Lower leg skin (tissue), 4 donors: ENCODE results near the gene TXLNB. TPM values are rescaled to one million over a fixed set of nuclear protein-coding genes. Genes with fewer than 3 reads are reported as not detected.
A peak's percentile ranks its signal among the peaks of the same experiment; 100 is the strongest.
"Not testable (repeated sequence)": the region's sequence is repeated elsewhere in the genome, so short reads cannot be mapped to it uniquely, and the experiment has no call there.

Experiments used
- DNase-seq, 2 donors: peaks; one replicate each; pipeline ENCODE4 v3.0.0-alpha.2; 2019; ENCODE audit warnings: low spot score in 2 of 2
- H3K4me3 ChIP-seq: fragments of 200-600 bp; sonication (generic); 2 replicates; pipeline ENCODE4 v1.5.1; 2017; ENCODE audit warnings: mild to moderate bottlenecking, low read depth; ENCODE audit not compliant: poor library complexity, severe bottlenecking
- CTCF ChIP-seq, 3 donors: fragments of 450-650 bp; IDR thresholded peaks; one replicate each; pipeline ENCODE4 v1.5.1; 2016; ENCODE audit warnings: antibody characterized with exemption in 3 of 3, mild to moderate bottlenecking in 3 of 3, moderate library complexity in 2 of 3
- POLR2A ChIP-seq, 2 donors: fragments of 450-650 bp; IDR thresholded peaks; one replicate each; pipeline ENCODE4 v1.6.1; 2016 to 2017; ENCODE audit warnings: antibody characterized with exemption in 2 of 2, mild to moderate bottlenecking in 1 of 2, moderate library complexity in 1 of 2
- WGBS, 2 donors: methylation state at CpG; one replicate each; pipeline ENCODE4 v1.1.5; 2018; 5-methylcytosine and 5-hydroxymethylcytosine counted together
- intact Hi-C: fragments of 100-400 bp; cut with DNase I; formaldehyde crosslinking; loops from one replicate; pipeline ENCODE4 v1.15.0; 2023; ENCODE audit warnings: low total_unique reads
- total RNA-seq, 4 donors: library from RNA; depleted of rRNA; stranded (reverse); fragments of >200 nt; gene quantifications; one replicate each; pipeline ENCODE4 v1.1.0, GENCODE V29; 2016

Gene TXLNB
- total RNA-seq, 4 donors from 2014 or later, result 0.27 to 0.29 TPM; not detected in 2

GRCh38 chr6:139296927-139297326 is 5.1 kb upstream of the TXLNB start:
- TF ChIP-seq CTCF (IDR thresholded peaks at IDR 0.05) (no peak), POLR2A (IDR thresholded peaks at IDR 0.05) (no peak)
- no peak for DNase-seq
- WGBS, 2 donors, result 58 to 81% methylated on average over 1 of the region's 1 CpG
- no peak overlapping the region for H3K4me3 ChIP-seq
- intact Hi-C loops, result loop anchor here (10.0 kb wide), 1 partner anchor 58 kb away; no protein-coding TSS in a partner anchor

- H3K4me3 ChIP-seq, result no peak overlapping the region
- intact Hi-C loops, result loop anchor here (10.0 kb wide), 1 partner anchor 59 kb away; no protein-coding TSS in a partner anchor
- DNase-seq, result no peak
- no peak for TF ChIP-seq CTCF (IDR thresholded peaks at IDR 0.05)
- TF ChIP-seq POLR2A (IDR thresholded peaks at IDR 0.05), result no peak
- 78 to 81% methylated on average over 2 of the region's 2 CpGs for WGBS, 2 donors
Measured at GRCh38 chr6:139295901-139296300, 4.1 kb upstream of the TXLNB start.

- H3K4me3 ChIP-seq, result no peak overlapping the region
- no peak for DNase-seq
- TF ChIP-seq CTCF (IDR thresholded peaks at IDR 0.05) (no peak), POLR2A (IDR thresholded peaks at IDR 0.05) (no peak)
- intact Hi-C loops, result loop anchor here (10.0 kb wide), 1 partner anchor 61 kb away; no protein-coding TSS in a partner anchor
- WGBS, 2 donors, result 85 to 87% methylated on average over 2 of the region's 2 CpGs
Measured at GRCh38 chr6:139294090-139294489, 2.3 kb upstream of the TXLNB start.

GRCh38 chr6:139293230-139293629 is 1.4 kb upstream of the TXLNB start:
- H3K4me3 ChIP-seq, DNase-seq: not testable (repeated sequence)
- intact Hi-C loops, result loop anchor here (10.0 kb wide), 1 partner anchor 62 kb away; no protein-coding TSS in a partner anchor
- 93 to 96% methylated on average over 10 of the region's 10 CpGs for WGBS, 2 donors

GRCh38 chr6:139290787-139291311 is 949 bp downstream of the TXLNB start:
- peak in 1 of 2 donors; percentile 21 for DNase-seq
- TF ChIP-seq CTCF (IDR thresholded peaks at IDR 0.05), result no peak
- TF ChIP-seq POLR2A (IDR thresholded peaks at IDR 0.05), result no peak
- H3K4me3 ChIP-seq, result no peak overlapping the region
- 9 to 14% methylated on average over 5 of the region's 5 CpGs for WGBS, 2 donors
- intact Hi-C loops, result loop anchor here (10.0 kb wide), 1 partner anchor 64 kb away; no protein-coding TSS in a partner anchor

- 94 to 97% methylated on average over 10 of the region's 10 CpGs for WGBS, 2 donors
- DNase-seq, result no peak
- no peak overlapping the region for H3K4me3 ChIP-seq
- no peak for TF ChIP-seq CTCF (IDR thresholded peaks at IDR 0.05)
- TF ChIP-seq POLR2A (IDR thresholded peaks at IDR 0.05), result no peak
- intact Hi-C loops, result no loop called here
Measured at GRCh38 chr6:139289233-139289632, 2.6 kb downstream of the TXLNB start.
